ENCODE data around the gene ZCCHC3.

DNA sequence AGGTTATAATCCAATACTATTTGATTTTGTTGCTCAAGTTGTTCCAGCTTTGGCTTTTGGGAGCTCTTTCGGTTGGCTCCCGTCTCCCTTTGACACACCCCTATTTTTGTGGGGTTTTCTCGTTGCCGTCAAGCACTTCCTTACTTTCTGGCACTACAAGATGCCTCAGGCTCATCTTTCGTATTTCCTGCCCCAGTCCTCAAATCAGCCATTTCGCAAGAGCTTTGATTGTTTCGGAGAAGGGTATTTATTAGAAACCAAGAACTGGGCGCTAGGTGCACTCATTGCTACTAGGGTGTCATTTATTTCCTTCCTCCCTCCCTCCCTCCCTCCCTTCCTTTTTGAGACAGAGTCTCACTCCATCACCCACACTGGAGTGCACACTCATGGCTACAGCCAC is 14.7 kb downstream of the ZCCHC3 start:
- TF ChIP-seq, protein P1, sequence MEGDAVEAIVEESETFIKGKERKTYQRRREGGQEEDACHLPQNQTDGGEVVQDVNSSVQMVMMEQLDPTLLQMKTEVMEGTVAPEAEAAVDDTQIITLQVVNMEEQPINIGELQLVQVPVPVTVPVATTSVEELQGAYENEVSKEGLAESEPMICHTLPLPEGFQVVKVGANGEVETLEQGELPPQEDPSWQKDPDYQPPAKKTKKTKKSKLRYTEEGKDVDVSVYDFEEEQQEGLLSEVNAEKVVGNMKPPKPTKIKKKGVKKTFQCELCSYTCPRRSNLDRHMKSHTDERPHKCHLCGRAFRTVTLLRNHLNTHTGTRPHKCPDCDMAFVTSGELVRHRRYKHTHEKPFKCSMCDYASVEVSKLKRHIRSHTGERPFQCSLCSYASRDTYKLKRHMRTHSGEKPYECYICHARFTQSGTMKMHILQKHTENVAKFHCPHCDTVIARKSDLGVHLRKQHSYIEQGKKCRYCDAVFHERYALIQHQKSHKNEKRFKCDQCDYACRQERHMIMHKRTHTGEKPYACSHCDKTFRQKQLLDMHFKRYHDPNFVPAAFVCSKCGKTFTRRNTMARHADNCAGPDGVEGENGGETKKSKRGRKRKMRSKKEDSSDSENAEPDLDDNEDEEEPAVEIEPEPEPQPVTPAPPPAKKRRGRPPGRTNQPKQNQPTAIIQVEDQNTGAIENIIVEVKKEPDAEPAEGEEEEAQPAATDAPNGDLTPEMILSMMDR (IDR thresholded peaks at IDR 0.05; ENCODE audit: low read depth, low read length, missing input control), result no peak
- TF ChIP-seq EGR1 (IDR thresholded peaks at IDR 0.05; ENCODE audit: low read depth in 2 of 2) (no peak), TAF1 (conservative IDR thresholded peaks at IDR 0.05) (no peak), SP1 (IDR thresholded peaks at IDR 0.05) (no peak), FOXA1 (IDR thresholded peaks at IDR 0.05) (no peak), RXRA (IDR thresholded peaks at IDR 0.05) (no peak), NR2F2 (IDR thresholded peaks at IDR 0.05) (no peak), YY1 (IDR thresholded peaks at IDR 0.05) (no peak), RAD21 (IDR thresholded peaks at IDR 0.05) (no peak), JUND (IDR thresholded peaks at IDR 0.05) (no peak)
- TF ChIP-seq, protein P2, sequence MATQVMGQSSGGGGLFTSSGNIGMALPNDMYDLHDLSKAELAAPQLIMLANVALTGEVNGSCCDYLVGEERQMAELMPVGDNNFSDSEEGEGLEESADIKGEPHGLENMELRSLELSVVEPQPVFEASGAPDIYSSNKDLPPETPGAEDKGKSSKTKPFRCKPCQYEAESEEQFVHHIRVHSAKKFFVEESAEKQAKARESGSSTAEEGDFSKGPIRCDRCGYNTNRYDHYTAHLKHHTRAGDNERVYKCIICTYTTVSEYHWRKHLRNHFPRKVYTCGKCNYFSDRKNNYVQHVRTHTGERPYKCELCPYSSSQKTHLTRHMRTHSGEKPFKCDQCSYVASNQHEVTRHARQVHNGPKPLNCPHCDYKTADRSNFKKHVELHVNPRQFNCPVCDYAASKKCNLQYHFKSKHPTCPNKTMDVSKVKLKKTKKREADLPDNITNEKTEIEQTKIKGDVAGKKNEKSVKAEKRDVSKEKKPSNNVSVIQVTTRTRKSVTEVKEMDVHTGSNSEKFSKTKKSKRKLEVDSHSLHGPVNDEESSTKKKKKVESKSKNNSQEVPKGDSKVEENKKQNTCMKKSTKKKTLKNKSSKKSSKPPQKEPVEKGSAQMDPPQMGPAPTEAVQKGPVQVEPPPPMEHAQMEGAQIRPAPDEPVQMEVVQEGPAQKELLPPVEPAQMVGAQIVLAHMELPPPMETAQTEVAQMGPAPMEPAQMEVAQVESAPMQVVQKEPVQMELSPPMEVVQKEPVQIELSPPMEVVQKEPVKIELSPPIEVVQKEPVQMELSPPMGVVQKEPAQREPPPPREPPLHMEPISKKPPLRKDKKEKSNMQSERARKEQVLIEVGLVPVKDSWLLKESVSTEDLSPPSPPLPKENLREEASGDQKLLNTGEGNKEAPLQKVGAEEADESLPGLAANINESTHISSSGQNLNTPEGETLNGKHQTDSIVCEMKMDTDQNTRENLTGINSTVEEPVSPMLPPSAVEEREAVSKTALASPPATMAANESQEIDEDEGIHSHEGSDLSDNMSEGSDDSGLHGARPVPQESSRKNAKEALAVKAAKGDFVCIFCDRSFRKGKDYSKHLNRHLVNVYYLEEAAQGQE (IDR thresholded peaks at IDR 0.05), result no peak
- TF ChIP-seq, protein P3, sequence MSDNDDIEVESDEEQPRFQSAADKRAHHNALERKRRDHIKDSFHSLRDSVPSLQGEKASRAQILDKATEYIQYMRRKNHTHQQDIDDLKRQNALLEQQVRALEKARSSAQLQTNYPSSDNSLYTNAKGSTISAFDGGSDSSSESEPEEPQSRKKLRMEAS (IDR thresholded peaks at IDR 0.05), result no peak
- TF ChIP-seq, protein P4, sequence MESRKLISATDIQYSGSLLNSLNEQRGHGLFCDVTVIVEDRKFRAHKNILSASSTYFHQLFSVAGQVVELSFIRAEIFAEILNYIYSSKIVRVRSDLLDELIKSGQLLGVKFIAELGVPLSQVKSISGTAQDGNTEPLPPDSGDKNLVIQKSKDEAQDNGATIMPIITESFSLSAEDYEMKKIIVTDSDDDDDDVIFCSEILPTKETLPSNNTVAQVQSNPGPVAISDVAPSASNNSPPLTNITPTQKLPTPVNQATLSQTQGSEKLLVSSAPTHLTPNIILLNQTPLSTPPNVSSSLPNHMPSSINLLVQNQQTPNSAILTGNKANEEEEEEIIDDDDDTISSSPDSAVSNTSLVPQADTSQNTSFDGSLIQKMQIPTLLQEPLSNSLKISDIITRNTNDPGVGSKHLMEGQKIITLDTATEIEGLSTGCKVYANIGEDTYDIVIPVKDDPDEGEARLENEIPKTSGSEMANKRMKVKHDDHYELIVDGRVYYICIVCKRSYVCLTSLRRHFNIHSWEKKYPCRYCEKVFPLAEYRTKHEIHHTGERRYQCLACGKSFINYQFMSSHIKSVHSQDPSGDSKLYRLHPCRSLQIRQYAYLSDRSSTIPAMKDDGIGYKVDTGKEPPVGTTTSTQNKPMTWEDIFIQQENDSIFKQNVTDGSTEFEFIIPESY (IDR thresholded peaks at IDR 0.05), result no peak
- TF ChIP-seq, protein P5, sequence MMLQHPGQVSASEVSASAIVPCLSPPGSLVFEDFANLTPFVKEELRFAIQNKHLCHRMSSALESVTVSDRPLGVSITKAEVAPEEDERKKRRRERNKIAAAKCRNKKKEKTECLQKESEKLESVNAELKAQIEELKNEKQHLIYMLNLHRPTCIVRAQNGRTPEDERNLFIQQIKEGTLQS (IDR thresholded peaks at IDR 0.05), result no peak

Data from liver (tissue), 3 donors.